HepG2 (cell line): Measurements from ENCODE around the gene GPT2. TPM values are rescaled to one million over a fixed set of nuclear protein-coding genes. Genes with fewer than 3 reads are reported as not detected.

ENCODE experiments used
- ADNP ChIP-seq: sonication (generic); formaldehyde crosslinking; IDR thresholded peaks from 2 replicates; pipeline ENCODE4 v1.4.0; 2020; ENCODE audit warnings: missing genetic modification reagents
- ARHGAP35 ChIP-seq: sonication (generic); formaldehyde crosslinking; IDR thresholded peaks from 2 replicates; pipeline ENCODE4 v1.9.0; 2022; ENCODE audit warnings: mild to moderate bottlenecking, inconsistent platforms, moderate library complexity, missing genetic modification reagents, borderline replicate concordance
- ATF7 ChIP-seq, 2 experiments: fragments of 450-650 bp in 1 of 2; sonication (generic) in 1 of 2; formaldehyde crosslinking in 1 of 2; IDR thresholded peaks; 2 replicates each; pipeline versions ENCODE4 v1.4.0 to v1.6.1; 2016 to 2020; ENCODE audit warnings: antibody characterized with exemption in 1 of 2, mild to moderate bottlenecking in 1 of 2, missing genetic modification reagents in 1 of 2
- MIXL1 ChIP-seq: IDR thresholded peaks from 2 replicates; pipeline ENCODE4 v1.6.1; 2016
- NFRKB ChIP-seq: fragments of 450-650 bp; IDR thresholded peaks from 2 replicates; pipeline ENCODE4 v1.6.1; 2017
- NR2F1 ChIP-seq, 2 experiments: fragments of 450-650 bp in 1 of 2; formaldehyde crosslinking in 1 of 2; IDR thresholded peaks; 2 replicates each; pipeline versions ENCODE4 v1.5.0 to v1.6.1; 2016 to 2020; ENCODE audit warnings: mild to moderate bottlenecking in 1 of 2, missing compliant biosample characterization in 1 of 2, missing genetic modification reagents in 1 of 2, moderate library complexity in 1 of 2
- NRL ChIP-seq: sonication (generic); formaldehyde crosslinking; IDR thresholded peaks from 2 replicates; pipeline ENCODE4 v1.5.0; 2020; ENCODE audit warnings: missing genetic modification reagents, mild to moderate bottlenecking, moderate library complexity, borderline replicate concordance
- SMAD3 ChIP-seq: sonication (generic); formaldehyde crosslinking; IDR thresholded peaks from 2 replicates; pipeline ENCODE4 v1.4.0; 2020; ENCODE audit warnings: missing genetic modification reagents
- SMC3 ChIP-seq: IDR thresholded peaks from 2 replicates; pipeline ENCODE4 v1.6.1; 2011; ENCODE audit warnings: low read length, improper control_type of control experiment
- SOX5 ChIP-seq: IDR thresholded peaks from 2 replicates; pipeline ENCODE4 v1.6.1; 2016; ENCODE audit warnings: borderline replicate concordance
- TCF12 ChIP-seq, 2 experiments: fragments of 450-650 bp in 1 of 2; sonication (generic) in 1 of 2; formaldehyde crosslinking in 1 of 2; IDR thresholded peaks; 2 replicates each; pipeline versions ENCODE4 v1.6.1 to v1.8.0; 2017 to 2022; ENCODE audit warnings: antibody characterized with exemption in 1 of 2, mild to moderate bottlenecking in 1 of 2, missing genetic modification reagents in 1 of 2, moderate library complexity in 1 of 2
- XRCC5 ChIP-seq: fragments of 200-400 bp; formaldehyde crosslinking; optimal IDR thresholded peaks from 2 replicates; pipeline ENCODE3; 2017; ENCODE audit warnings: mild to moderate bottlenecking, low read length
- ZNF263 ChIP-seq: sonication (generic); formaldehyde crosslinking; IDR thresholded peaks from 2 replicates; pipeline ENCODE4 v1.4.0; 2020; ENCODE audit warnings: missing genetic modification reagents
- ZNF557 ChIP-seq: sonication (generic); formaldehyde crosslinking; IDR thresholded peaks from 2 replicates; pipeline ENCODE4 v1.4.0; 2020; ENCODE audit warnings: missing genetic modification reagents
- polyA plus RNA-seq, 8 experiments: library from polyadenylated mRNA; depleted of rRNA in 3 of 8; stranded (reverse) in 7 of 8; unstranded in 1 of 8; fragments of >200 nt; fragmentation: Illumina TruSeq in 4 of 8; extraction: Trizol in 4 of 8; gene quantifications; 2 replicates each; pipeline versions ENCODE4 v1.2.1 to v1.2.3, GENCODE V29; 2011 to 2016; ENCODE audit warnings: low read depth in 4 of 8, missing spikeins in 1 of 8, mixed read lengths in 1 of 8; ENCODE audit not compliant: insufficient read depth in 1 of 8
- total RNA-seq, 5 experiments: library from RNA; depleted of rRNA; stranded (reverse); fragments of >200 nt; fragmentation: Illumina TruSeq; extraction: Trizol; gene quantifications; 2 replicates each; pipeline ENCODE4 v1.2.3, GENCODE V29; 2016; ENCODE audit warnings: low read depth in 1 of 5
- TF ChIP-seq, protein P1 (sequence below), 2 experiments: fragments of 450-650 bp in 1 of 2; sonication (generic) in 1 of 2; formaldehyde crosslinking; IDR thresholded peaks; 2 replicates each; pipeline versions ENCODE4 v1.5.0 to v1.8.0; 2020 to 2022; ENCODE audit warnings: mild to moderate bottlenecking in 1 of 2, missing genetic modification reagents in 1 of 2
- TF ChIP-seq, protein P2 (sequence below): sonication (generic); formaldehyde crosslinking; IDR thresholded peaks from 2 replicates; pipeline ENCODE4 v1.4.0; 2020; ENCODE audit warnings: mild to moderate bottlenecking, missing genetic modification reagents, borderline replicate concordance
- TF ChIP-seq, protein P3 (sequence below): sonication (generic); formaldehyde crosslinking; IDR thresholded peaks from 2 replicates; pipeline ENCODE4 v1.4.0; 2020; ENCODE audit warnings: missing genetic modification reagents
- TF ChIP-seq, protein P4 (sequence below): IDR thresholded peaks from 2 replicates; pipeline ENCODE4 v1.6.1; 2016; ENCODE audit warnings: mild to moderate bottlenecking
- TF ChIP-seq, protein P5 (sequence below): sonication (generic); formaldehyde crosslinking; IDR thresholded peaks from 2 replicates; pipeline ENCODE4 v1.4.0; 2020; ENCODE audit warnings: mild to moderate bottlenecking, low read depth, missing genetic modification reagents
- TF ChIP-seq, protein P6 (sequence below): sonication (generic); IDR thresholded peaks from 2 replicates; pipeline ENCODE4 v1.6.1; 2016; ENCODE audit warnings: low read depth, borderline replicate concordance

The GPT2 gene
- total and polyA plus RNA-seq, 2 of the 13 experiments (the other 11 are each of a cell fraction or from before 2014, with no cell fraction given) = 138 to 267 TPM

DNA sequence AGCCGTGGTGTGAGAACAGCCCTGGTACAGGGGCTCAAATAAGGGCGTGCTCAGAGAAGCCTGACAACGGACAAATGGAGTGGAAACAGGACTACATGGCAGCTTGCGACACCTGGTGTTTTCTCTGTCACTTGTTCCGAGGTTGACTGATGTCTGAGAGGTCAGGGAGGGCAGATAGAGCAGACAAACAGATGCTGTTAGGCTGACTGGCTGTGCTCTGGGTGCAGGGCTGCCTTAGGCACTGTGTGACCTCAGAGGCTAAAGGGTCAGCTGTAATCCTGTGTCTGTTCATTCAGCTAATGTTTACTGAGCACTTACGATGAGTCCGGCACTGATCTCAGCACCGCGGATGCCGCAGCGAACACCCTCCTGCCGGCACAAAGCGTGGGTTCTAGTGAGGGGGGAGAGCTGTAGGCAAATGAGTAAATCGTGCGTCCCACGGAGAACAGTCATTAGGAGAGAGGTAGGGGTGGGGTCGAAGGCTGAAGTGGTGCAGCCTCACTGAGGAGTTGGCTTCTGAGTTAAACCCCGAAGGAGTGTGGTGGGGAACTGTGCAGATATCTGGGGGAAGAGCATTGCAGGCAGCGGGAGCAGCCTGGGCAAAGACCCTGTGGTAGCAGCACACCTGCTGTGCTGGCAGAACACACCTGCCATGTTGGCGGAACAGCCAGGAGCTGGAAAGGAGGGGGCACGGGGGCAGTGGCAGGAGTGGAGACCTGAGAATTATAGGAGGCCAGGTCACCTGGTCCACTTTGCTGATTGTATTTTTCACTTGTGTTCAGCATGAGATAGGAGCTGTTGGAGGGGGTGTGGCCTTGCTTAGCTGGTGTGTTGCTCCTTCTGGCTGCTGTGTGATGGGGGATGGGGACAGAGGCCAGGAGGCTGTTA, 35.0 kb downstream of the GPT2 start (continued):
- TF ChIP-seq, protein P1, sequence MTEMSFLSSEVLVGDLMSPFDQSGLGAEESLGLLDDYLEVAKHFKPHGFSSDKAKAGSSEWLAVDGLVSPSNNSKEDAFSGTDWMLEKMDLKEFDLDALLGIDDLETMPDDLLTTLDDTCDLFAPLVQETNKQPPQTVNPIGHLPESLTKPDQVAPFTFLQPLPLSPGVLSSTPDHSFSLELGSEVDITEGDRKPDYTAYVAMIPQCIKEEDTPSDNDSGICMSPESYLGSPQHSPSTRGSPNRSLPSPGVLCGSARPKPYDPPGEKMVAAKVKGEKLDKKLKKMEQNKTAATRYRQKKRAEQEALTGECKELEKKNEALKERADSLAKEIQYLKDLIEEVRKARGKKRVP (CRISPR knock-in tag; IDR thresholded peaks at IDR 0.05) = peak in 1 of 2 experiments; percentile 81; a peak in 2 of 4 replicates
- TF ChIP-seq, protein P2, sequence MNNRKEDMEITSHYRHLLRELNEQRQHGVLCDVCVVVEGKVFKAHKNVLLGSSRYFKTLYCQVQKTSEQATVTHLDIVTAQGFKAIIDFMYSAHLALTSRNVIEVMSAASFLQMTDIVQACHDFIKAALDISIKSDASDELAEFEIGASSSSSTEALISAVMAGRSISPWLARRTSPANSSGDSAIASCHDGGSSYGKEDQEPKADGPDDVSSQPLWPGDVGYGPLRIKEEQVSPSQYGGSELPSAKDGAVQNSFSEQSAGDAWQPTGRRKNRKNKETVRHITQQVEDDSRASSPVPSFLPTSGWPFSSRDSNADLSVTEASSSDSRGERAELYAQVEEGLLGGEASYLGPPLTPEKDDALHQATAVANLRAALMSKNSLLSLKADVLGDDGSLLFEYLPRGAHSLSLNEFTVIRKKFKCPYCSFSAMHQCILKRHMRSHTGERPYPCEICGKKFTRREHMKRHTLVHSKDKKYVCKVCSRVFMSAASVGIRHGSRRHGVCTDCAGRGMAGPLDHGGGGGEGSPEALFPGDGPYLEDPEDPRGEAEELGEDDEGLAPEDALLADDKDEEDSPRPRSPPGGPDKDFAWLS = no peak
- TF ChIP-seq SMAD3 (CRISPR knock-in tag) (peak; percentile 85), ARHGAP35 (CRISPR knock-in tag) (no peak), NR2F1 (CRISPR knock-in tag; IDR thresholded peaks at IDR 0.05) (peak; percentile 92 to 98), NRL (CRISPR knock-in tag) (peak; percentile 83), MIXL1 (CRISPR knock-in tag) (peak; percentile 76; the same call in 1 of the 2 replicates), ATF7 (IDR thresholded peaks at IDR 0.05) (peak; percentile 58; the same call in 1 of the 2 replicates), ATF7 (CRISPR knock-in tag; IDR thresholded peaks at IDR 0.05) (peak; percentile 85; the same call in 1 of the 2 replicates), SMC3 (peak; percentile 84), TCF12 (IDR thresholded peaks at IDR 0.05) (no peak), TCF12 (CRISPR knock-in tag; IDR thresholded peaks at IDR 0.05) (peak; percentile 83; the same call in 1 of the 2 replicates), NFRKB (no peak), ZNF263 (CRISPR knock-in tag) (peak; percentile 83), ADNP (CRISPR knock-in tag) (0 out of 2 replicates have a peak, but pooled peaks have one; percentile 72), ZNF557 (CRISPR knock-in tag) (0 out of 2 replicates have a peak, but pooled peaks have one; percentile 31), SOX5 (CRISPR knock-in tag) (peak; percentile 84), XRCC5 (peak; percentile 92)
- TF ChIP-seq, protein P3, sequence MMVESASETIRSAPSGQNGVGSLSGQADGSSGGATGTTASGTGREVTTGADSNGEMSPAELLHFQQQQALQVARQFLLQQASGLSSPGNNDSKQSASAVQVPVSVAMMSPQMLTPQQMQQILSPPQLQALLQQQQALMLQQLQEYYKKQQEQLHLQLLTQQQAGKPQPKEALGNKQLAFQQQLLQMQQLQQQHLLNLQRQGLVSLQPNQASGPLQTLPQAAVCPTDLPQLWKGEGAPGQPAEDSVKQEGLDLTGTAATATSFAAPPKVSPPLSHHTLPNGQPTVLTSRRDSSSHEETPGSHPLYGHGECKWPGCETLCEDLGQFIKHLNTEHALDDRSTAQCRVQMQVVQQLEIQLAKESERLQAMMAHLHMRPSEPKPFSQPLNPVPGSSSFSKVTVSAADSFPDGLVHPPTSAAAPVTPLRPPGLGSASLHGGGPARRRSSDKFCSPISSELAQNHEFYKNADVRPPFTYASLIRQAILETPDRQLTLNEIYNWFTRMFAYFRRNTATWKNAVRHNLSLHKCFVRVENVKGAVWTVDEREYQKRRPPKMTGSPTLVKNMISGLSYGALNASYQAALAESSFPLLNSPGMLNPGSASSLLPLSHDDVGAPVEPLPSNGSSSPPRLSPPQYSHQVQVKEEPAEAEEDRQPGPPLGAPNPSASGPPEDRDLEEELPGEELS (CRISPR knock-in tag) = peak; percentile 95
- TF ChIP-seq, protein P4, sequence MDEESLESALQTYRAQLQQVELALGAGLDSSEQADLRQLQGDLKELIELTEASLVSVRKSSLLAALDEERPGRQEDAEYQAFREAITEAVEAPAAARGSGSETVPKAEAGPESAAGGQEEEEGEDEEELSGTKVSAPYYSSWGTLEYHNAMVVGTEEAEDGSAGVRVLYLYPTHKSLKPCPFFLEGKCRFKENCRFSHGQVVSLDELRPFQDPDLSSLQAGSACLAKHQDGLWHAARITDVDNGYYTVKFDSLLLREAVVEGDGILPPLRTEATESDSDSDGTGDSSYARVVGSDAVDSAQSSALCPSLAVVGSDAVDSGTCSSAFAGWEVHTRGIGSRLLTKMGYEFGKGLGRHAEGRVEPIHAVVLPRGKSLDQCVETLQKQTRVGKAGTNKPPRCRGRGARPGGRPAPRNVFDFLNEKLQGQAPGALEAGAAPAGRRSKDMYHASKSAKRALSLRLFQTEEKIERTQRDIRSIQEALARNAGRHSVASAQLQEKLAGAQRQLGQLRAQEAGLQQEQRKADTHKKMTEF (CRISPR knock-in tag) = peak; percentile 86; the same call in 1 of the 2 replicates
- TF ChIP-seq, protein P5, sequence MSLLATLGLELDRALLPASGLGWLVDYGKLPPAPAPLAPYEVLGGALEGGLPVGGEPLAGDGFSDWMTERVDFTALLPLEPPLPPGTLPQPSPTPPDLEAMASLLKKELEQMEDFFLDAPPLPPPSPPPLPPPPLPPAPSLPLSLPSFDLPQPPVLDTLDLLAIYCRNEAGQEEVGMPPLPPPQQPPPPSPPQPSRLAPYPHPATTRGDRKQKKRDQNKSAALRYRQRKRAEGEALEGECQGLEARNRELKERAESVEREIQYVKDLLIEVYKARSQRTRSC (CRISPR knock-in tag) = no peak
- TF ChIP-seq, protein P6, sequence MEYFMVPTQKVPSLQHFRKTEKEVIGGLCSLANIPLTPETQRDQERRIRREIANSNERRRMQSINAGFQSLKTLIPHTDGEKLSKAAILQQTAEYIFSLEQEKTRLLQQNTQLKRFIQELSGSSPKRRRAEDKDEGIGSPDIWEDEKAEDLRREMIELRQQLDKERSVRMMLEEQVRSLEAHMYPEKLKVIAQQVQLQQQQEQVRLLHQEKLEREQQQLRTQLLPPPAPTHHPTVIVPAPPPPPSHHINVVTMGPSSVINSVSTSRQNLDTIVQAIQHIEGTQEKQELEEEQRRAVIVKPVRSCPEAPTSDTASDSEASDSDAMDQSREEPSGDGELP = peak; percentile 92
